ENCODE measurements around the gene RTN4RL1. TPM values are rescaled to one million over a fixed set of nuclear protein-coding genes. Genes with fewer than 3 reads are reported as not detected.

RTN4RL1 gene
- total and polyA plus RNA-seq, 2 of the 13 experiments (the other 11 are each of a cell fraction or from before 2014, with no cell fraction given): 0.01 TPM; not detected in 1

DNA sequence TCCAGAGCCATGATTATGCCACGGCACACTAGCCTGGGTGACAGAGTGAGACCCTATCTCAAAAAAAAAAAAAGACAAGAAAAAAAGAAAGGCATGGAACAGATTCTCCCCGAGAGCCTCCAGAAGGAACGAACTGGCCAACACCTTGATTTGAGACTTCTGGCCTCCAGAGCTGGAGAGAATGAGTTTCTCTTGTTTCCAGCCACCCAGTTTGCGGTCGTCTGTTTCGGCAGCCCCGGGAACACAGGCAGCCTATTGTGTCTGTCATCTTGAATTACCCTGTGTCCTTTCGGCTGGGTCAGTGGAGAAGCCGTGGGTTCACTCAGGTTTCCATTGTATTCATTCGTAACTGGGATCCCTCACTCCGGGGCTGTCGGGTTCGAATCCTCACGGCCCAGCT is 111.4 kb downstream of the RTN4RL1 start:
- TF ChIP-seq, protein P1, sequence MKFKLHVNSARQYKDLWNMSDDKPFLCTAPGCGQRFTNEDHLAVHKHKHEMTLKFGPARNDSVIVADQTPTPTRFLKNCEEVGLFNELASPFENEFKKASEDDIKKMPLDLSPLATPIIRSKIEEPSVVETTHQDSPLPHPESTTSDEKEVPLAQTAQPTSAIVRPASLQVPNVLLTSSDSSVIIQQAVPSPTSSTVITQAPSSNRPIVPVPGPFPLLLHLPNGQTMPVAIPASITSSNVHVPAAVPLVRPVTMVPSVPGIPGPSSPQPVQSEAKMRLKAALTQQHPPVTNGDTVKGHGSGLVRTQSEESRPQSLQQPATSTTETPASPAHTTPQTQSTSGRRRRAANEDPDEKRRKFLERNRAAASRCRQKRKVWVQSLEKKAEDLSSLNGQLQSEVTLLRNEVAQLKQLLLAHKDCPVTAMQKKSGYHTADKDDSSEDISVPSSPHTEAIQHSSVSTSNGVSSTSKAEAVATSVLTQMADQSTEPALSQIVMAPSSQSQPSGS (CRISPR knock-in tag; IDR thresholded peaks at IDR 0.05): no peak
- no peak for TF ChIP-seq ZNF558 (CRISPR knock-in tag; IDR thresholded peaks at IDR 0.05; ENCODE audit: borderline replicate concordance)
- no peak for TF ChIP-seq ZFP37 (CRISPR knock-in tag; IDR thresholded peaks at IDR 0.05; ENCODE audit: borderline replicate concordance)
- TF ChIP-seq DR1 (CRISPR knock-in tag; IDR thresholded peaks at IDR 0.05): no peak
- TF ChIP-seq ZIK1 (CRISPR knock-in tag; IDR thresholded peaks at IDR 0.05; ENCODE audit: borderline replicate concordance, low read depth): no peak
- no peak for TF ChIP-seq HES4 (CRISPR knock-in tag; IDR thresholded peaks at IDR 0.05; ENCODE audit: borderline replicate concordance)
- no peak for TF ChIP-seq CERS6 (CRISPR knock-in tag; IDR thresholded peaks at IDR 0.05)
- TF ChIP-seq ZNF572 (CRISPR knock-in tag; IDR thresholded peaks at IDR 0.05): no peak
- no peak for TF ChIP-seq TCF7 (IDR thresholded peaks at IDR 0.05; ENCODE audit: low read depth)
- TF ChIP-seq ZNF761 (CRISPR knock-in tag; conservative IDR thresholded peaks at IDR 0.05): no peak
- no peak for TF ChIP-seq TGIF2 (CRISPR knock-in tag; IDR thresholded peaks at IDR 0.05)
- no peak for TF ChIP-seq ARID2 (CRISPR knock-in tag; IDR thresholded peaks at IDR 0.05; ENCODE audit: borderline replicate concordance)
- TF ChIP-seq ZNF460 (CRISPR knock-in tag; IDR thresholded peaks at IDR 0.05; ENCODE audit: borderline replicate concordance): no peak
- Histone ChIP-seq H3K4me3 (replicated peaks in 1 of 3; ENCODE audit: insufficient read depth in 1 of 3, low read depth in 2 of 3, low read length in 3 of 3) (no peak overlapping the region), H3K27me3 (ENCODE audit: control insufficient read depth in 1 of 2, insufficient read depth in 2 of 2, low read length in 2 of 2) (peaks cover 7 to 55% of the 10 kb centered on the region in 2 experiments), H3K9me3 (ENCODE audit: low read length) (no peaks in the 10 kb centered on the region), H3K36me3 (replicated peaks in 1 of 2; ENCODE audit: control insufficient read depth in 1 of 2, insufficient read depth in 2 of 2, low read length in 2 of 2) (no peaks in the 10 kb centered on the region), H2AFZ (ENCODE audit: low read length) (no peak overlapping the region), H3K79me2 (ENCODE audit: insufficient read depth, low read length) (no peaks in the 10 kb centered on the region), H3K4me2 (ENCODE audit: low read depth, low read length) (no peak overlapping the region), H3K27ac (ENCODE audit: extremely low read length, insufficient read depth, low read length) (no peak overlapping the region), H4K20me1 (ENCODE audit: insufficient read depth, low read length) (no peaks in the 10 kb centered on the region), H3K4me1 (ENCODE audit: insufficient read depth, low read length) (peaks cover 44% of the 10 kb centered on the region), H3K9ac (ENCODE audit: insufficient read depth, low read depth, low read length) (no peak overlapping the region)
- FAIRE-seq (no peak), DNase-seq (ENCODE audit: low spot score) (no peak), ATAC-seq (no peak)
- ChIA-PET CTCF (ENCODE audit: low intra/inter-chr PET ratio, low total read pairs) (no interaction called here), POLR2A (no interaction called here)
- no TSS peak for BruUV-seq (replicated peaks)
- intact Hi-C loops (cut with micrococcal nuclease; ENCODE audit: unreplicated experiment): no loop called here
- in situ Hi-C loops (cut with HindIII; ENCODE audit: extremely low pct_ligation_motif_present, low pct_unique_long_range_greater_than_20kb): loop anchor here (25.0 kb wide), 1 partner anchor 324 kb away; no protein-coding TSS in a partner anchor
- WGBS (ENCODE audit: low lambda C conversion rate): 61% methylated on average over 12 of the region's 14 CpGs

Measured in HepG2 (cell line).